ENCODE results near the gene ZNF175. TPM values are rescaled to one million over a fixed set of nuclear protein-coding genes. Genes with fewer than 3 reads are reported as not detected.

The ZNF175 gene
- polyA plus RNA-seq (2013, experiment 1 of 2) = 4.3 TPM
- 5.5 TPM for polyA plus RNA-seq (2013, experiment 2 of 2)

- H3K36me3 ChIP-seq (ENCODE audit: insufficient read depth, low read length) = peaks cover 24% of the 10 kb centered on the region
- no peak within 1 kb of the TSS for H3K27ac ChIP-seq (ENCODE audit: low read depth, low read length)
- WGBS = under 1% methylated on average over 30 of the region's 30 CpGs
- H3K9ac ChIP-seq (ENCODE audit: low read depth, low read length) = peak within 1 kb of the TSS; percentile 58
- no peaks in the 10 kb centered on the region for H3K4me1 ChIP-seq (ENCODE audit: insufficient read depth, low read length)
- H3K9me3 ChIP-seq (ENCODE audit: insufficient read depth, low read depth, low read length) = no peaks in the 10 kb centered on the region
- peak within 1 kb of the TSS; percentile 75 for H3K4me3 ChIP-seq (ENCODE audit: low read length)
- peaks cover 35% of the 10 kb centered on the region for H3K27me3 ChIP-seq (ENCODE audit: insufficient read depth, low read length)
Measured at GRCh38 chr19:51570962-51571575, at the start of gene ZNF175. Gene ZNF175 (plus strand): TSS chr19:51571283. CDS start chr19:51573330, 2,047 bp downstream.

GRCh38 chr19:51521357-51521756 lies 49.7 kb upstream of the ZNF175 start:
- no peaks in the 10 kb centered on the region for H3K27me3 ChIP-seq (ENCODE audit: insufficient read depth, low read length)
- no peak overlapping the region for H3K4me3 ChIP-seq (ENCODE audit: low read length)
- 83% methylated on average over 1 of the region's 2 CpGs for WGBS
- H3K9ac ChIP-seq (ENCODE audit: low read depth, low read length) = no peak overlapping the region
- H3K9me3 ChIP-seq (ENCODE audit: insufficient read depth, low read depth, low read length) = peaks cover 9% of the 10 kb centered on the region; the same call in 1 of the 2 replicates
- H3K4me1 ChIP-seq (ENCODE audit: insufficient read depth, low read length) = no peaks in the 10 kb centered on the region
- no peaks in the 10 kb centered on the region for H3K36me3 ChIP-seq (ENCODE audit: insufficient read depth, low read length)
- no peak overlapping the region for H3K27ac ChIP-seq (ENCODE audit: low read depth, low read length)

GRCh38 chr19:51521781-51522180 lies 49.3 kb upstream of the ZNF175 start:
- Histone ChIP-seq H3K9me3 (ENCODE audit: insufficient read depth, low read depth, low read length) (peaks cover 9% of the 10 kb centered on the region; the same call in 1 of the 2 replicates), H3K4me3 (ENCODE audit: low read length) (no peak overlapping the region), H3K27ac (ENCODE audit: low read depth, low read length) (no peak overlapping the region), H3K36me3 (ENCODE audit: insufficient read depth, low read length) (no peaks in the 10 kb centered on the region), H3K9ac (ENCODE audit: low read depth, low read length) (no peak overlapping the region), H3K27me3 (ENCODE audit: insufficient read depth, low read length) (no peaks in the 10 kb centered on the region), H3K4me1 (ENCODE audit: insufficient read depth, low read length) (no peaks in the 10 kb centered on the region)
- 65% methylated on average over 2 of the region's 2 CpGs for WGBS

GRCh38 chr19:51524666-51525264 lies 46.3 kb upstream of the ZNF175 start:
- Histone ChIP-seq H3K9me3 (ENCODE audit: insufficient read depth, low read depth, low read length) (no peaks in the 10 kb centered on the region), H3K4me1 (ENCODE audit: insufficient read depth, low read length) (no peaks in the 10 kb centered on the region), H3K27me3 (ENCODE audit: insufficient read depth, low read length) (no peaks in the 10 kb centered on the region; the same call in 1 of the 2 replicates), H3K9ac (ENCODE audit: low read depth, low read length) (no peak overlapping the region), H3K4me3 (ENCODE audit: low read length) (no peak overlapping the region), H3K36me3 (ENCODE audit: insufficient read depth, low read length) (no peaks in the 10 kb centered on the region), H3K27ac (ENCODE audit: low read depth, low read length) (no peak overlapping the region)
- 85% methylated on average over 8 of the region's 8 CpGs for WGBS

GRCh38 chr19:51525651-51526050 lies 45.4 kb upstream of the ZNF175 start:
- no peaks in the 10 kb centered on the region for H3K9me3 ChIP-seq (ENCODE audit: insufficient read depth, low read depth, low read length)
- no peak overlapping the region for H3K27ac ChIP-seq (ENCODE audit: low read depth, low read length)
- no peak overlapping the region for H3K9ac ChIP-seq (ENCODE audit: low read depth, low read length)
- H3K4me3 ChIP-seq (ENCODE audit: low read length) = no peak overlapping the region
- no peaks in the 10 kb centered on the region for H3K36me3 ChIP-seq (ENCODE audit: insufficient read depth, low read length)
- 64% methylated on average over 4 of the region's 4 CpGs for WGBS
- H3K4me1 ChIP-seq (ENCODE audit: insufficient read depth, low read length) = no peaks in the 10 kb centered on the region
- peaks cover under 1% of the 10 kb centered on the region; the same call in 1 of the 2 replicates for H3K27me3 ChIP-seq (ENCODE audit: insufficient read depth, low read length)

- Histone ChIP-seq H3K4me1 (ENCODE audit: insufficient read depth, low read length) (no peaks in the 10 kb centered on the region), H3K4me3 (ENCODE audit: low read length) (no peak overlapping the region), H3K9me3 (ENCODE audit: insufficient read depth, low read depth, low read length) (no peaks in the 10 kb centered on the region), H3K9ac (ENCODE audit: low read depth, low read length) (no peak overlapping the region), H3K27me3 (ENCODE audit: insufficient read depth, low read length) (peaks cover 32% of the 10 kb centered on the region), H3K36me3 (ENCODE audit: insufficient read depth, low read length) (no peaks in the 10 kb centered on the region), H3K27ac (ENCODE audit: low read depth, low read length) (no peak overlapping the region)
- 95% methylated on average over 2 of the region's 2 CpGs for WGBS
Measured at GRCh38 chr19:51529301-51529700, 41.8 kb upstream of the ZNF175 start.

- WGBS = 89% methylated on average over 8 of the region's 8 CpGs
- peaks cover 36% of the 10 kb centered on the region for H3K27me3 ChIP-seq (ENCODE audit: insufficient read depth, low read length)
Measured at GRCh38 chr19:51530616-51531015, 40.5 kb upstream of the ZNF175 start.

DNA sequence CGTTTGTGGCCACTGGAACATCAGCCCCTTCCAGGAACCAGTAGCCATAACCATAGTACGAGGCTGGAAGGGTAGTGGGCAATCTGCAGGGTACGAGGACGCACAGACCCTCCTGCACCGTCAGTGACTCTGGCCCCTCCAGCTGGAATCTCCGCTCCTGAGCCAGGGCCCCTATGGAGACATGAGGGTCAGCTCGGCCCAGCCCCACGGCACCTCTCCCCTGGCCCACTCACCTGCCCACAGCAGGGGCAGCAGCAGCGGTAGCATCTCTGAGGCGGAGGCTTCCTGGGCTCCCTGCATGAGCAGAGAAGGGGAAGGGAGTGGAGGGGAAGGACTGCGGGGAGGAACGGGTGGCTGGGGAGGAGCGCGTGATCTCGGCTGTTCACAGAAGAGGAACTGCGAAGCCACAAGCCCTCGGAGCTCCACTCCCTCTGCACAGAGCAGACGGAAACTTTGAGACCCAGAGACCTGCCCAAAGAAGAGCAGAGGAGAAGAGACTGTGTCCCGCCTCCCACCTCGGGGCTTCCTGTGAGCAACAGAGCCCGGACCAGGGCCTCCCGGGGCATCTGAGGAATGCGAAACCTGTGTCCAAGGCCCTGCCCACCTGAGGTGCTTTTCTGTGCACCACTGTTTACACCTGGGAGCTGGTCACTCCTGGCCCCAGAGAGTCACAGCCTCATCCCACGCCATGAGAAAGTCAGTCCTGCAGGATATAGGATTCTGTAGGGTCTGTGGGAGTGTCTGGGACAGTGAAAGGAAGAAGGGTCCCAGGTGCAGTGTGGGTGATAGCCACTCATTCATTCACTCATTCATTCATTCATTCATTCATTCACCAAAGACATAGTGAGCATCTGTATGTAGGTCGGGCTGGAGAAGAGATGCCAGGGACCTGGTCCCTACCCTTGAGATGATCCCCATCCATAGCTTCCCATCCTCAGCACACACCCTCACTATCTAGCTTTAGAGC lies 39.5 kb upstream of the ZNF175 start, which contains the start of gene SIGLEC6:
Gene SIGLEC6 (minus strand): TSS at position 322 of the 967 bp plus-strand sequence. CDS start 22 bp downstream, at position 300.
- Histone ChIP-seq H3K4me3 (ENCODE audit: low read length) (0 out of 2 replicates have a peak within 1 kb of the TSS, but pooled peaks have one; percentile 15), H3K9me3 (ENCODE audit: insufficient read depth, low read depth, low read length) (no peaks in the 10 kb centered on the region), H3K9ac (ENCODE audit: low read depth, low read length) (no peak within 1 kb of the TSS; the same call in 1 of the 2 replicates), H3K36me3 (ENCODE audit: insufficient read depth, low read length) (no peaks in the 10 kb centered on the region), H3K4me1 (ENCODE audit: insufficient read depth, low read length) (no peaks in the 10 kb centered on the region), H3K27me3 (ENCODE audit: insufficient read depth, low read length) (peaks cover 36% of the 10 kb centered on the region), H3K27ac (ENCODE audit: low read depth, low read length) (no peak within 1 kb of the TSS)
- WGBS = 50% methylated on average over 25 of the region's 25 CpGs

More at GRCh38 chr19:51530616-51531015, 40.5 kb upstream of the ZNF175 start:
- Histone ChIP-seq H3K4me1 (ENCODE audit: insufficient read depth, low read length) (no peaks in the 10 kb centered on the region), H3K4me3 (ENCODE audit: low read length) (no peak overlapping the region), H3K9ac (ENCODE audit: low read depth, low read length) (no peak overlapping the region), H3K27ac (ENCODE audit: low read depth, low read length) (no peak overlapping the region), H3K9me3 (ENCODE audit: insufficient read depth, low read depth, low read length) (no peaks in the 10 kb centered on the region), H3K36me3 (ENCODE audit: insufficient read depth, low read length) (no peaks in the 10 kb centered on the region)

- Histone ChIP-seq H3K9me3 (ENCODE audit: insufficient read depth, low read depth, low read length) (no peaks in the 10 kb centered on the region), H3K27ac (ENCODE audit: low read depth, low read length) (no peak overlapping the region), H3K27me3 (ENCODE audit: insufficient read depth, low read length) (peaks cover 36% of the 10 kb centered on the region), H3K9ac (ENCODE audit: low read depth, low read length) (no peak overlapping the region), H3K4me1 (ENCODE audit: insufficient read depth, low read length) (no peaks in the 10 kb centered on the region), H3K36me3 (ENCODE audit: insufficient read depth, low read length) (no peaks in the 10 kb centered on the region), H3K4me3 (ENCODE audit: low read length) (no peak overlapping the region)
- WGBS = no CpG with 5 or more reads among the region's 1 CpG
Measured at GRCh38 chr19:51535535-51535934, 35.5 kb upstream of the ZNF175 start.

DNA sequence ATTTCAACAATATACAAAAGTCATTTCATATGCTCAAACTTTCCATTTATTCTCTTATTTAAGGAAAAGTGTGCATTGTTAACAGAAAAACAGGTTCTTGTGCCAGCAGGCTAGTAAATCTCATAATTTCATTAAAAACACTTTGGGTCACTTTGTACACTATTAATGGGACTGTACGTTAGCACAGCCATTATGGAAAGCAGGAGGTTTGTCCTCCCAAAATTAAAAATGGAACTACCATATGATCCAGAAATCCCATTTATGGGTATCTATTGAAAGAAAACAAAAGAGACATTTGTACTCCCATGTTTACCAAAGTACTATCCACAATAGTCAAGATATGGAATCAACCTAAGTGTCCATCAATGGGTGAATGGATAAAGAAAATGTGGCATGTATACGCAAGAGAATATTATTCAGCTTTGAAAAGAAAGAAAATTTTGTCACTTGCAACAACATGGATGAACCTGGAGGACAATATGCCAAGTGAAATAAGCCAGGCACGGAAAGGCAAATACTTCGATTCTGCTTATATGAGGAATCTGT lies 31.2 kb upstream of the ZNF175 start:
- Histone ChIP-seq H3K9me3 (ENCODE audit: insufficient read depth, low read depth, low read length) (no peaks in the 10 kb centered on the region), H3K27me3 (ENCODE audit: insufficient read depth, low read length) (no peaks in the 10 kb centered on the region; the same call in 1 of the 2 replicates), H3K9ac (ENCODE audit: low read depth, low read length) (no peak overlapping the region), H3K27ac (ENCODE audit: low read depth, low read length) (no peak overlapping the region), H3K4me3 (ENCODE audit: low read length) (no peak overlapping the region), H3K36me3 (ENCODE audit: insufficient read depth, low read length) (no peaks in the 10 kb centered on the region), H3K4me1 (ENCODE audit: insufficient read depth, low read length) (no peaks in the 10 kb centered on the region)
- WGBS = 89% methylated on average over 4 of the region's 4 CpGs
